ENCODE measurements around the gene COX7C.
A peak's percentile ranks its signal among the peaks of the same experiment; 100 is the strongest.
"Not testable (repeated sequence)": the region's sequence is repeated elsewhere in the genome, so short reads cannot be mapped to it uniquely, and the experiment has no call there.

COX7C gene

GRCh38 chr5:86617756-86618576 is at the start of gene COX7C:
Gene COX7C (plus strand): TSS chr5:86617941. CDS start chr5:86618056, 115 bp downstream.
- peak; percentile 93 for DNase-seq

GRCh38 chr5:86569522-86570426 is 48.0 kb upstream of the COX7C start:
- DNase-seq, result not testable (repeated sequence)

DNA sequence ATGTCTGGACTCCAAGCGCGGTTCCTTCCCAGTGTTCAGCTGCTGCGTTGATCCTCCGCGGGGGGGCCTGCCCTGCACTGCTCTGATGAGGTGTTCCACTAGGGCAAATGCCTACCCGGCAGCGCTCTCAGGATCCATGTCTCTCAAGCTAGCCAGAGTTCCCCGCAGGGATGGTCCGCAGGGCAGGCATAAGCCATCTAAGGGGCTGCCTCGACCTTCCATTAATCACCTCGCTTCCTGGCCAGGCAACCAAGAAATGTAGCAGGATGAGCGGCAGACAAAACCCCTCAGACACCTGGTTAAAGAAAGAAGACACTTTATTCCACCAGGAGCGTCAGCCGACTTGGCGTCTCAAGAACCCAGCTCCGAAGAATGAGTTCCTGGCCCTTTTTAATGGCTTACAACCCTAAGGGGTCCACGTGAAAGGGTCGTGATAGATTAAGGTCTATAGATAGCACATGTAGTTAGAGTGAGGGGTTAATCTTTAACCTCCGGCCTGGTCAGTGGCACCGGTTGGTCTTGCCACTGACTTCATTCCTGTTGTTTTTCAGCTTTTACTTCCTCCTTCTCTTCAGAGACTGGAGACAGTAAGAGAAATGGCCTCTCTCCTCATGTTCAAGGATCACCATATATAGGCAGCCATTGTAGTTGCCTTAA is 47.2 kb upstream of the COX7C start:
- no peak for DNase-seq

GRCh38 chr5:86571109-86571508 is 46.6 kb upstream of the COX7C start:
- DNase-seq, result not testable (repeated sequence)

- DNase-seq, result no peak
Observed at GRCh38 chr5:86572825-86573517, 44.8 kb upstream of the COX7C start.

GRCh38 chr5:86579502-86579901 is 38.2 kb upstream of the COX7C start:
- DNase-seq, result no peak

DNA sequence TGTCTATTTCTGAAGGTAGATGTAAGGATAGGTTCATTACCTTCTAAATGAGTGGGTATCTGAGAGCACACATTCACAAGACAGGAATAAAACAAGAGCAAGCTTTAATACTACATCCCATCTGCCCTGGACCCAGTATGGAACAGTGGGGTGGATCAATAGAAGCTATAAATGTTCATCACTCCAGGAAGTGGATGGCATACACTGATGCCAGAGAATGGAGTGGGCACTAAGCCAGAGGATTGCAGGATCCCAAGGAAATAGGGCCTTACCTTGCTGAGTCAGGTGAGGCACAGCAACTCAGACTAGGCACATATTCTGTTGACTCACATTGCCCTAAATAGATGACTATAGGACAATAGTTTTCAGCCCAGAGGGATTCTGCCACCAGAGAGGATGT is 21.3 kb upstream of the COX7C start:
- DNase-seq, result no peak

- DNase-seq, result no peak
Observed at GRCh38 chr5:86605881-86606280, 11.9 kb upstream of the COX7C start.

DNA sequence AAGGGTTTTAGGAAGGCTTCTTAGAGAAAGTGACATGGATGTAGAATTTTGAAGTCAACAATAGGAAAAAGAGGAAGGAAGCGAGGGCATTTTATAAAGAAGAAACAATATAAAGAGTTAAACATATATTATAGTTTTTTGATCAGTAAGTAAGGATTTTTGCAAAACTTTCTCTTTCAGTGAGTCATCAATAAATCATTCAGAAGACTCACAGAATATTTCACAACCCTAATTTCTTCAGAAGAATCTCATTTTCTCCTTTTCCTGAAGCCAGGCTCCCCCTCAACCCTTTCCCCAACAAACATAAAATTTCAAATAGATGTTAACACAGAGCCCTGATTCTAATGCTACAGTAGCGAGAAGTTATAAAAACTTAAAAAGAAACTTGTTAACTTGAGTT is 4.3 kb upstream of the COX7C start:
- no peak for DNase-seq

DNA sequence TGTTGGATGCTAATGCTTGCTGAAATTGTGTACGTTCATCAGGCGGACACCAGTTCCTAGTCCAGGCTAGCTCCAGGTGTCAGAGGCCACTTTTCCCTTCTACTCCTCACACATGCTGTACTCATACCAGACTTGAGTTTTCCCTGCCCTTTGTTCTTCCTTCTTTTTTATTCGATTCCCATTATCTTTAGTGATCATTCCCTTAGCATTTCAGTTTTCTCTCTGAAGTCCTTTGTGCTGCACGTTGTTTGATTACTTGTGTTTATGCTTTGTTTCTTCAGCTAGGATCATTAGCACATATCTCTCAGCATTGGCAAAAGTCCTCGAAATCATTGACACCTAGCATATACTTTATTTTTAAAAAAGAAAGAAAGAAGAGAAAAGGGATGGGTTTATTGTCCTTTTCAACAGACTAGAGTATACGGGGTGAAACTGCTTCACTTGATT is 409 bp upstream of the COX7C start:
- DNase-seq, result no peak

DNA sequence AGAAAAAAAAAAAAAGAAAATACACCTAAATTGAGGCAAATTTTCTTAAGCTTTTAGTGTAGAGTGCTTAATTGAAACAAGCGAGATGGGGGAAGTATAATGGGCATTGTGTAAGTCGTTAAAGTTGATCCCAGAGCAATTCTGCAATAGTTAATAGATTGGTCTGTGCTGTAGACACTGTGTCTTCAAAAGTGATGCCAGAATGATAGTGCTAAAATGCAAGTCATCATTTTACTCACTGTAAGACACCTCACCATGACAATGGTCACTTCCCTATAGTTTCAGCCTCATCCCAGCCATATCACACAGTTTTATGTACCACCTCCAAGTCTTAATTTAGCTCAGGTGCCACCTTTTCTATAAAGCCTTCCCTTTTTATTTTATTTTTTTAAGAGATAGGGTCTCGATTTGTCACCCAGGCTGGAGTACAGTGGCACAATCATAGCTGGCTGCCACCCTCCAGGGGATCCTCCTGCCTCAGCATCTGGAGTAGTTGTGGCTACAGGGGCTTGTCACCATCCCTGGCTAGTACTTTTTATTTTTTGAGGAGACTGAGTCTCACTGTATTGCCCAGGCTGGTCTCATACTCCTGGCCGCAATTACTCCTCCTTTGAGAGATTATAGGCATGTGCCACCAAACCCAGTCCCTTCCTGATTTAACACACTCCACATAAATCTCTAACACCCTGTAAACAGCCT is 6.2 kb downstream of the COX7C start:
- DNase-seq, result no peak

GRCh38 chr5:86625148-86625547 is 7.4 kb downstream of the COX7C start:
- no peak for DNase-seq

- no peak for DNase-seq
Observed at GRCh38 chr5:86626149-86626548, 8.4 kb downstream of the COX7C start.

- DNase-seq, result no peak
Observed at GRCh38 chr5:86631165-86631564, 13.4 kb downstream of the COX7C start.

- DNase-seq, result no peak
Observed at GRCh38 chr5:86640998-86641397, 23.3 kb downstream of the COX7C start.

GRCh38 chr5:86644843-86645242 is 27.1 kb downstream of the COX7C start:
- DNase-seq, result no peak

GRCh38 chr5:86645885-86646284 is 28.1 kb downstream of the COX7C start:
- DNase-seq, result no peak

- DNase-seq, result no peak
Observed at GRCh38 chr5:86646671-86647070, 28.9 kb downstream of the COX7C start.

DNA sequence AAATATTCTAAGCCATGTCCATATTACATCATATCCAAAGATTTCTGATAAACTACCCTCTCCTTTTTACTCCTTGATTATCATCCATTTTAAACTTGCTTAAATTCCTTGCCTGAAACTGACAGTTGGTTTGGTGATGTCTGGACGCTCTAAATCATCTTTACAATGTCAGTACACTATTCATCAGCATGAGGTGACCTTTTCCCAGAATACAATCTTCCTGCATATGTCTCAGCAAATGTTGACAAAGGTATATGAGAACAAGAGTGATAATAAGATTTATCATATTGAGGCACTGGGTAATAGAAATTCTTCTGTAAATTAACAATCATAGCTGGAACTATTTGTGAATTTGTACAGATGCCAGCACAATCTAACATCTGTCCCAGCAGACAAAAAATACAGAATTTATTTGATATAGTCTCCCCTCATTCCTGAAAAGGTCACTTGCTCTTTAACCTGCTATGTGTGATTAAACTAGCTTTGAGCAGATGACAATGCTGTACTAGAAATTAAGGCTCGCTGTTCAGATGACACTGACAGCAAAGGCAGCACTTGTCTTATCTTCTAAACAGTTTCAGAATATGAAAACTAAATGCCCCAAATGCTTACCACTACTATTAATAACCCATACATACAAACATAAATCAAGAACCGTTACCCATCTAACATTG is 32.2 kb downstream of the COX7C start:
- DNase-seq, result no peak

GRCh38 chr5:86660771-86661170 is 43.0 kb downstream of the COX7C start:
- DNase-seq, result not testable (repeated sequence)

GRCh38 chr5:86664173-86664572 is 46.4 kb downstream of the COX7C start:
- DNase-seq, result no peak
